GM20000 (cell line): Measurements from ENCODE around the gene RAB6A.

Source experiments
- DNase-seq: peaks from one replicate; pipeline ENCODE4 v3.0.0; 2012; ENCODE audit warnings: low spot score
- CTCF ChIP-seq: IDR thresholded peaks from 2 replicates; pipeline ENCODE4 v1.5.1; 2012; ENCODE audit warnings: mild to moderate bottlenecking, control low read depth; ENCODE audit errors: extremely low read depth, missing control alignments

Gene RAB6A

DNA sequence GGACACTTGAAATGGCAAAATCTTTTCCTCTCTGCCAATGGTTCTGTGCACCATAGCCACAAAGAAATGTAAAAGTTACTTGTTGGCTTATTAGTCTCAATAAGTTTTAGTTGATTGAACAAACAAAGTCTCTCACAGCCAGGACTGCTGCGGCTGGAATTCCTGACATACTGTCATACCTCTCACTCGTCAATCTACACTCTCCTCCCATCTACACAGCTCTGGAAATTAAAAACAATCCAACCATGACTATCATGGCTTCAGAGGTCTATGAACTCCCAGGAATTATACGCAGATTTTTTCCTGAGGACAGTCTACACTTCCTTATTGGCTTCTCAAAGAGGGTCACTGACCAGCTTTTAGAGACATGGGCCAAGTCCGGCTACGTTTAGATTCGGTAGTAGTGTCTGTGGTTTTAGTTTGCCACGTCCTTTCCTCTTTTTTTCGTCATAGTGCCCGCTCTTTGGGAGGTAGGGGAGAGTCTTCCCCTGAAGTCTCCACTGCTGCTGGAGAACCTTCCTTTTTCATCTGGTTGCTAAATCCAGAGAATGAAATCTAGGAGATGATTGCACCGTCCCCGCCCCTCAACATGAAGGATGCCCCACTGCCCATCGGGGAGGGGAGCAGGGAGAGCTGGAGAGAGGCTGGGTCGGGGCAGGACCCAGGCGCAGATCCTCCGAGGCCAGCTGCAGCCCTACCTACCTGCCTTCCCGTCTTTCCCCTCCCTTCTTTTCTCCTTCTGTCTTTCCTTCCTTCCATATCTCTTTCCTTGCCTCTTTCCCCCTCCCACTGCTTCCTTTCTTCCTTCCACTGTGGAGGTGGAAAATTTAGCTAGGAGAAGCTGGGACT, 115.5 kb downstream of the RAB6A start:
- no peak for DNase-seq
- TF ChIP-seq CTCF: no peak

DNA sequence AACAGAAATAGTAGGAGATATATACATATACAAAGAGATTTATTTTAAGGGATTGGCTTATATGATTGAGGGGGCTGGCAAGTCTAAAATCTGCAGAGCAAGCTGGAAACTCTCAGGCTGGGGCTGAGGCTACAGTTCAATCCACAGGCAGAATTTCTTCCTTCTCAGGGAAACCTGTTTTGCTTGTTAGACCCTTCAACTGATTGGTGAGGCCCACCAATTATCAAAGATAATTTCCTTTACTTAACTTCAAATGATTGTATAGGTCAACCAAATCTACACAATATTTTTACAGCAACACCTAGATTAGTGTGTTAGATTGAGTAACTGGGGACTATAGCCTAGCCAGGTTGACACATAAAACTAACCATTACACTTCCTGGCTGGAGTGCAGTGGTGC, 119.2 kb downstream of the RAB6A start:
- no peak for TF ChIP-seq CTCF
- DNase-seq: no peak

GRCh38 chr11:73640592-73640991, 120.3 kb downstream of the RAB6A start:
- no peak for TF ChIP-seq CTCF
- no peak for DNase-seq

GRCh38 chr11:73637012-73637411, 123.9 kb downstream of the RAB6A start:
- DNase-seq: no peak
- TF ChIP-seq CTCF: no peak

DNA sequence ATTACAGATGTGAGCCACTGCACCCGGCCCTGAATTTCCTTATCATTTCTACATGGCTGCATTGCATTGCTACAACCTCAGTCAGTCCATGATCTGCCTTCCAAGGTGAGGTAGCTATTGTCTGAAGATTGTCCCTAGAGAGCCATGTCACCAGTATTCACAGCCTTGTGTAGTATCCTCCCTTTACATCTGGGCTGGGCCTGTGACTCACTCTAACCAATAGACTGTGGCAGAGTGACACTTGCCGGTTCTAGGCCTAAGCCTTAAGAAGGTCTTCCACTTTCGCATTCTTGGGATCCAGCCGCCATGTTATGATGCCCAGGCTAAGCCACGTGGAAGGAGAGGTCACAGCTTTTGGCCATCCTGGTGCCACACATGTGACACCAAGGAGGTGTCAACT, 124.6 kb downstream of the RAB6A start:
- no peak for DNase-seq
- TF ChIP-seq CTCF: no peak

- no peak for DNase-seq
- TF ChIP-seq CTCF: no peak
Measured at GRCh38 chr11:73635721-73636120, 125.2 kb downstream of the RAB6A start.

- DNase-seq: no peak
Measured at GRCh38 chr11:73633999-73634398, 126.9 kb downstream of the RAB6A start.

More at GRCh38 chr11:73633999-73634398, 126.9 kb downstream of the RAB6A start:
- no peak for TF ChIP-seq CTCF
